ENCODE measurements around the gene PLAGL2.
"Not testable (repeated sequence)": the region's sequence is repeated elsewhere in the genome, so short reads cannot be mapped to it uniquely, and the experiment has no call there.

The PLAGL2 gene

GRCh38 chr20:32201296-32201976 is 6.1 kb downstream of the PLAGL2 start:
- H3K36me3 Mint-ChIP-seq: peaks cover 35% of the 10 kb centered on the region
- H3K27me3 Mint-ChIP-seq: no peaks in the 10 kb centered on the region
- peaks cover 39% of the 10 kb centered on the region for H3K4me1 Mint-ChIP-seq
- no peak for ATAC-seq
- no peak overlapping the region for H3K4me3 Mint-ChIP-seq
- no peak overlapping the region for H3K27ac Mint-ChIP-seq
- H3K9me3 Mint-ChIP-seq: no peaks in the 10 kb centered on the region

- H3K4me3 Mint-ChIP-seq: no peak overlapping the region
- peaks cover 15% of the 10 kb centered on the region for H3K4me1 Mint-ChIP-seq
- H3K36me3 Mint-ChIP-seq: peaks cover 51% of the 10 kb centered on the region
- ATAC-seq: no peak
- no peaks in the 10 kb centered on the region for H3K27me3 Mint-ChIP-seq
- no peak overlapping the region for H3K27ac Mint-ChIP-seq
- H3K9me3 Mint-ChIP-seq: no peaks in the 10 kb centered on the region
Observed at GRCh38 chr20:32199006-32199405, 8.5 kb downstream of the PLAGL2 start.

DNA sequence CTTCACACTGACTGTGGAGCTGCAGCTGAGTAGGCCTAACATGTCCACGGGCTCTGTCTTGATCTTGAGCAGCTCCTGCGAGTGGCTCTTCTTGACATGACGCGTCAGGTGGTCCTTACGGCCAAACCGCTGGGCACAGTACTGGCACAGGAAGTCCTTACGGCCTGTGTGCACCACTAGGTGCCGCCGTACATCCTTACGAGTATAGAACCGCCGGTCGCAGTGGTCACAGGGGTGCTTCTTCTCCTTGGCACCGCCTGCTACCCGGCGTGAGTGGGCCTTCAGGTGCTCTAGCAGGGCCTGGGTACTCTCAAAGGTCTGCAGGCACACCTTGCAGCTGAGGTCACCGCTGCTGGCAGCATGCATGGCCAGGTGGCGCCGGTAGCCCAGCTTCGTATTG is 10.4 kb downstream of the PLAGL2 start:
- not testable (repeated sequence) for H3K27me3 Mint-ChIP-seq, H3K9me3 Mint-ChIP-seq, H3K27ac Mint-ChIP-seq, H3K4me1 Mint-ChIP-seq, H3K4me3 Mint-ChIP-seq, ATAC-seq
- H3K36me3 Mint-ChIP-seq: peaks cover 56% of the 10 kb centered on the region

GRCh38 chr20:32196613-32197012 is 10.9 kb downstream of the PLAGL2 start:
- not testable (repeated sequence) for H3K4me1 Mint-ChIP-seq, H3K27ac Mint-ChIP-seq, ATAC-seq, H3K4me3 Mint-ChIP-seq, H3K27me3 Mint-ChIP-seq, H3K9me3 Mint-ChIP-seq
- peaks cover 56% of the 10 kb centered on the region for H3K36me3 Mint-ChIP-seq

- Mint-ChIP-seq H3K9me3 (no peaks in the 10 kb centered on the region), H3K27me3 (no peaks in the 10 kb centered on the region), H3K27ac (no peak overlapping the region), H3K4me1 (peaks cover 7% of the 10 kb centered on the region), H3K36me3 (peaks cover 56% of the 10 kb centered on the region), H3K4me3 (no peak overlapping the region)
- ATAC-seq: no peak
Observed at GRCh38 chr20:32195581-32195980, 12.0 kb downstream of the PLAGL2 start.

GRCh38 chr20:32193996-32194395 is 13.5 kb downstream of the PLAGL2 start:
- Mint-ChIP-seq H3K4me3 (no peak overlapping the region), H3K36me3 (peaks cover 44% of the 10 kb centered on the region), H3K9me3 (no peaks in the 10 kb centered on the region), H3K27me3 (peaks cover 2% of the 10 kb centered on the region), H3K4me1 (peaks cover 12% of the 10 kb centered on the region), H3K27ac (no peak overlapping the region)
- no peak for ATAC-seq

DNA sequence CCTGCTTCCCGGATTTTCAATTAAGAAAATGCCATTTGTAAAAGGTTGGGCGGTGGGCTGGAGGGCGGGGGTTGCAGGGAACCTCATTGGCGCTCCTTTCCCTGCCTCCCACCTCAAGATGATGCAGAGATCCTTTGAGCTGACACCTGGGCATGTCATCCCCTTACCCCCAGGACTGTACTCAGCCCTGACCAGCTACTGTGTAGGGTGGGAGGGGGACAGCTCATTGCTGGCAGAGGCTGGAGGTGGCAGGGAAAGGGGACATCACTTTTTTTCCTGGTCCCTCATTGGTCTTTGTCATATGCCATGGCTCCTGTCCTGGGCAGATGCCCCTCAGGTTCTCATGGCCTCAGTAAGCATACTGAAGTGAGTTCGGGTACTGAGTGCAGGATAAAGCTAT is 14.2 kb downstream of the PLAGL2 start:
- not testable (repeated sequence) for H3K27ac Mint-ChIP-seq, H3K4me3 Mint-ChIP-seq, H3K27me3 Mint-ChIP-seq, ATAC-seq, H3K9me3 Mint-ChIP-seq
- peaks cover 17% of the 10 kb centered on the region for H3K4me1 Mint-ChIP-seq
- peaks cover 42% of the 10 kb centered on the region for H3K36me3 Mint-ChIP-seq

- Mint-ChIP-seq H3K4me1 (peaks cover 17% of the 10 kb centered on the region), H3K27ac (no peak overlapping the region)
Observed at GRCh38 chr20:32192698-32193097, 14.8 kb downstream of the PLAGL2 start.

DNA sequence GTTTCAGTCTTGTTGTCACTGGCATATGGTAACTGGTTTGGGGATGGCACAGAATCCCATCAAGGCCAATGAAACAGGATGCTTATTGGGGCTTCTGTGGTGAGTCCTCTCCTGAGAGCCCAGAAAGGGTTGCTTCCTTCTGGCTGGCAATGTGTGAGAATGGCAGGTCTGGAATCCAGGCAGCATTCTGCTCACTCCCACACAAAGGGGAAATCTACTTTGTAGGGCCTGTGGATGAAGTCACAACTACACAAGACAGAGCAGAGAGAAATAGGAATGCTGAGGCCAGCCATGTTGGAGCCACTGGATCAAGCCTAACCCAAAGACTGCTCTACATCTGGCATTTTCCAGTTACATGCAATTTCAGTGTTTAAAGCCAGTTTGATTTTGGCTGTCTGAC is 15.7 kb downstream of the PLAGL2 start:
- H3K27me3 Mint-ChIP-seq: peaks cover 9% of the 10 kb centered on the region
- no peak overlapping the region for H3K27ac Mint-ChIP-seq
- peaks cover 29% of the 10 kb centered on the region for H3K36me3 Mint-ChIP-seq
- peaks cover 17% of the 10 kb centered on the region for H3K4me1 Mint-ChIP-seq
- no peak overlapping the region for H3K4me3 Mint-ChIP-seq
- ATAC-seq: no peak
- H3K9me3 Mint-ChIP-seq: no peaks in the 10 kb centered on the region

More at GRCh38 chr20:32192698-32193097, 14.8 kb downstream of the PLAGL2 start:
- no peak for ATAC-seq
- Mint-ChIP-seq H3K4me3 (no peak overlapping the region), H3K27me3 (peaks cover 9% of the 10 kb centered on the region), H3K36me3 (peaks cover 37% of the 10 kb centered on the region), H3K9me3 (no peaks in the 10 kb centered on the region)

- Mint-ChIP-seq H3K27me3 (peaks cover 9% of the 10 kb centered on the region), H3K36me3 (peaks cover 26% of the 10 kb centered on the region), H3K4me3 (no peak overlapping the region), H3K27ac (no peak overlapping the region), H3K4me1 (peaks cover 17% of the 10 kb centered on the region), H3K9me3 (no peaks in the 10 kb centered on the region)
- no peak for ATAC-seq
Observed at GRCh38 chr20:32191422-32191821, 16.1 kb downstream of the PLAGL2 start.

GRCh38 chr20:32190616-32191415 is 16.7 kb downstream of the PLAGL2 start:
- no peaks in the 10 kb centered on the region for H3K9me3 Mint-ChIP-seq
- H3K27ac Mint-ChIP-seq: no peak overlapping the region
- peaks cover 20% of the 10 kb centered on the region for H3K36me3 Mint-ChIP-seq
- H3K4me3 Mint-ChIP-seq: peak overlapping the region; percentile 60
- H3K27me3 Mint-ChIP-seq: peaks cover 11% of the 10 kb centered on the region
- peaks cover 17% of the 10 kb centered on the region for H3K4me1 Mint-ChIP-seq
- peak; percentile 31 for ATAC-seq

GRCh38 chr20:32189691-32190615 is 17.6 kb downstream of the PLAGL2 start:
- no peaks in the 10 kb centered on the region for H3K9me3 Mint-ChIP-seq
- H3K4me1 Mint-ChIP-seq: peaks cover 17% of the 10 kb centered on the region
- H3K27me3 Mint-ChIP-seq: peaks cover 20% of the 10 kb centered on the region
- peak; percentile 64 for ATAC-seq
- peak overlapping the region; percentile 57 for H3K27ac Mint-ChIP-seq
- peak overlapping the region; percentile 70 for H3K4me3 Mint-ChIP-seq
- H3K36me3 Mint-ChIP-seq: peaks cover 11% of the 10 kb centered on the region

DNA sequence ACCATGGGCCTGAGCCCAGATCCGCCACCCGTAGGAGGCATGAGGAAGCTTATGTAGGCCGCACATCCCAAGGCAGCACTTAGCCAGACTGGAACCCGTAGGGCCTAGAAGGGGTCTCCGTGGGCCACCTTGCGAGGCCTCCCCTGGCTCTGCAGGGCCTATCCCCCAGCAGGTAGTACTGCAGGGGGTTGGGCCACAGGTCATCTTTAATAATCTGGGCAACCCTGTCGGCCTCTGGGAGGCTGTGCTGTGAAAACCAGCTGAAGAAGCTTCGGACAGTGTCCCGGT is 18.5 kb downstream of the PLAGL2 start:
- H3K27me3 Mint-ChIP-seq: peaks cover 29% of the 10 kb centered on the region
- no peaks in the 10 kb centered on the region for H3K9me3 Mint-ChIP-seq
- peaks cover 17% of the 10 kb centered on the region for H3K4me1 Mint-ChIP-seq
- no peak for ATAC-seq
- no peak overlapping the region for H3K27ac Mint-ChIP-seq
- peaks cover 6% of the 10 kb centered on the region for H3K36me3 Mint-ChIP-seq
- peak overlapping the region; percentile 70 for H3K4me3 Mint-ChIP-seq

DNA sequence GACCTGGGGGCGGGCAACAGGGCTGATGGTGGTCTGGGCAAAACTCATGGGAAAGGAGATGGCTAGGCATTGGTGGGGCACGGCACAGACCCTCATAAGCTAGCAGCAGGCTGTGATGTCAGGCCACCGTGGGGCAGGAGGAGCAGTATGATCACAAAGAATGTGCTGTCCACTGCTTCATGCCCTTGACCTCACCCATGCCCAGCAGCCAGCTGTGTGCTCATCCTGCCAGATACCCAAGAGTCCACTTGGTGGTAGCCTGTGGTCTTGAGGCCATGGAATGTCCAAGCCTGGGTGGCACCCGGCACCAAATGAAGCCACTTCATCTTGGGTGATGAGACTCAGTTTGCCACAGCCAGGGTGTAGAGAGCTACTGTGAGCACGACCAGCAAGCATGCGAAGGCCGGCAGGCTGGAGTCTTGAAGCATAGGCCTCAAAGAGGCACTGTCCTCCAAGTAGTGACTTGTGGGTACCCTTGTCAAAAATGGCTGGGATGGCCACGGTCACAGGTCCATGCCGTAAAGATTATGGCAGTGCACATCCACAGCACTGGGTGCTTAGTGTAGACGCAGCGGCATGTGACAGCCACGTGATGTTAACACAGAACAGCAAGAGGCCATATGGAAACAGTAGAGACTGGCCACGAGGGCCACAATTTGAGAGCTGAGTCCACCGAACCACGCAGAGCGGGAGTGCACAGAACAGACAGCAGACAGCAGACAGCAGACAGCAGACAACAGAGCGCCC is 19.0 kb downstream of the PLAGL2 start:
- peaks cover 17% of the 10 kb centered on the region for H3K4me1 Mint-ChIP-seq
- H3K9me3 Mint-ChIP-seq: no peaks in the 10 kb centered on the region
- H3K27me3 Mint-ChIP-seq: peaks cover 34% of the 10 kb centered on the region
- no peak overlapping the region for H3K27ac Mint-ChIP-seq
- H3K36me3 Mint-ChIP-seq: peaks cover under 1% of the 10 kb centered on the region
- no peak for ATAC-seq
- peak overlapping the region; percentile 26 for H3K4me3 Mint-ChIP-seq

DNA sequence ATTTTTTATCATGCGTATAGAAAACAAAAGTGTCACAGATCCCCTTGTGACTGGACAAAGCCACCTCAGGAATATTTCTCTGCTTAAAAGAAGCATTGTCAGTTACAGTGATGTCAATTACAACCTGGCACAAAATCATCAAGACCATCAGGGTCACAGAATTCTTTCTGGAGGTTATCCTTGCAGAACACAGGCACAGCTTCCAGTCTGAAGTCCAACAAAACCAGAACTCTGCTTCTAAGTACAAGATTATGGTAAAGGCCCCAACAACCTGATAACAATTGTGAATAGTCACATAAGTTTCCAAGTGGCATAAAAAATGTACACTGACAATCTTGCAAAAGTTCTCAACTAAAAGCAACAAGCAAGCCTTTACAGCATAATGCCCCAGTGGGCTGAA is 21.0 kb downstream of the PLAGL2 start:
- Mint-ChIP-seq H3K9me3 (no peaks in the 10 kb centered on the region), H3K36me3 (no peaks in the 10 kb centered on the region), H3K27me3 (peaks cover 42% of the 10 kb centered on the region), H3K27ac (no peak overlapping the region), H3K4me1 (peaks cover 17% of the 10 kb centered on the region), H3K4me3 (no peak overlapping the region)
- ATAC-seq: no peak

Measured in stimulated activated memory B cell treated with anti-CD40 and anti-IgM and Interleukin-4, amounts not matched to agents 10 μg/mL and 1 μg/mL and 100 μg/mL, for 72 hours (primary cell).